HG02571 (cell line): ENCODE measurements around the gene KLK6.
"Not testable (repeated sequence)": the region's sequence is repeated elsewhere in the genome, so short reads cannot be mapped to it uniquely, and the experiment has no call there.

ENCODE experiments used
- ATAC-seq: cut with Tn5 transposase; IDR thresholded peaks from one replicate; pipeline ENCODE4 v1.9.1; 2021; ENCODE audit warnings: mild to moderate bottlenecking, moderate library complexity; ENCODE audit not compliant: unreplicated experiment

The KLK6 gene

GRCh38 chr19:50994129-50994528 is 24.7 kb upstream of the KLK6 start:
- ATAC-seq, result no peak

GRCh38 chr19:50992666-50993035 is 23.3 kb upstream of the KLK6 start:
- no peak for ATAC-seq

- not testable (repeated sequence) for ATAC-seq
Observed at GRCh38 chr19:50984416-50984815, 15.0 kb upstream of the KLK6 start.

GRCh38 chr19:50983625-50984292 is 14.4 kb upstream of the KLK6 start, which contains the start of gene KLK7:
KLK7 (minus strand) TSS chr19:50983917; CDS start chr19:50982399, 1,518 bp downstream.
- ATAC-seq, result no peak

- ATAC-seq, result no peak
Observed at GRCh38 chr19:50982186-50982585, 12.8 kb upstream of the KLK6 start.

- no peak for ATAC-seq
Observed at GRCh38 chr19:50981587-50982146, 12.3 kb upstream of the KLK6 start.

- no peak for ATAC-seq
Observed at GRCh38 chr19:50980208-50980607, 10.8 kb upstream of the KLK6 start.

GRCh38 chr19:50979758-50980157 is 10.4 kb upstream of the KLK6 start:
- ATAC-seq, result no peak

- no peak for ATAC-seq
Observed at GRCh38 chr19:50978772-50979390, 9.5 kb upstream of the KLK6 start.

- no peak for ATAC-seq
Observed at GRCh38 chr19:50977626-50978025, 8.2 kb upstream of the KLK6 start.

- ATAC-seq, result no peak
Observed at GRCh38 chr19:50975766-50976165, 6.4 kb upstream of the KLK6 start.

GRCh38 chr19:50974702-50975556 is 5.5 kb upstream of the KLK6 start:
- no peak for ATAC-seq

GRCh38 chr19:50972795-50973376 is 3.5 kb upstream of the KLK6 start:
- ATAC-seq, result no peak

- ATAC-seq, result not testable (repeated sequence)
Observed at GRCh38 chr19:50969810-50970209, 419 bp upstream of the KLK6 start.

- ATAC-seq, result no peak
Observed at GRCh38 chr19:50968716-50969412, 527 bp downstream of the KLK6 start.

- no peak for ATAC-seq
Observed at GRCh38 chr19:50967929-50968715, 1.3 kb downstream of the KLK6 start.

- no peak for ATAC-seq
Observed at GRCh38 chr19:50964266-50964665, 5.1 kb downstream of the KLK6 start.

- ATAC-seq, result no peak
Observed at GRCh38 chr19:50963381-50963780, 6.0 kb downstream of the KLK6 start.

- no peak for ATAC-seq
Observed at GRCh38 chr19:50962245-50962644, 7.1 kb downstream of the KLK6 start.
